Sigmoid colon (tissue), 3 donors: ENCODE data around the gene HMOX2.

Experiments used
- CTCF ChIP-seq, 4 experiments: fragments of 450-650 bp in 3 of 4; fragments of 200-600 bp in 1 of 4; IDR thresholded peaks; one replicate each; pipeline ENCODE4 v1.5.1; 2016 to 2019; ENCODE audit warnings: antibody characterized with exemption in 4 of 4, mild to moderate bottlenecking in 3 of 4, moderate library complexity in 2 of 4
- POLR2A ChIP-seq, 2 donors: fragments of 450-650 bp; IDR thresholded peaks; one replicate each; pipeline ENCODE4 v1.6.1; 2016; ENCODE audit warnings: antibody characterized with exemption in 2 of 2, mild to moderate bottlenecking in 2 of 2, moderate library complexity in 2 of 2

- TF ChIP-seq CTCF (IDR thresholded peaks at IDR 0.05) (no peak), POLR2A (IDR thresholded peaks at IDR 0.05) (no peak)
These were observed 11.8 kb downstream of the HMOX2 start for GRCh38 chr16:4487955-4488498.
